NT2/D1 (cell line): Measurements from ENCODE around the gene ARG1.

Experiments
- DNase-seq: peaks from one replicate; pipeline ENCODE4 v3.0.0-alpha.2; 2011; ENCODE audit warnings: low read depth, low spot score
- H3K27me3 ChIP-seq: 2 replicates; pipeline ENCODE4 v1.6.0; 2011; ENCODE audit warnings: mild to moderate bottlenecking; ENCODE audit not compliant: insufficient read length, insufficient read depth
- H3K36me3 ChIP-seq: 2 replicates; pipeline ENCODE4 v1.6.1; 2011; ENCODE audit warnings: mild to moderate bottlenecking, low read length, mixed read lengths; ENCODE audit not compliant: insufficient read depth, insufficient read length
- H3K4me1 ChIP-seq: 2 replicates; pipeline ENCODE4 v1.5.1; 2011; ENCODE audit not compliant: insufficient read depth, insufficient read length
- H3K4me3 ChIP-seq: 2 replicates; pipeline ENCODE4 v1.5.1; 2011; ENCODE audit warnings: low read depth; ENCODE audit not compliant: insufficient read length
- H3K9ac ChIP-seq: 2 replicates; pipeline ENCODE4 v1.6.0; 2011; ENCODE audit warnings: low read depth; ENCODE audit not compliant: insufficient read length
- H3K9me3 ChIP-seq: 2 replicates; pipeline ENCODE4 v1.5.1; 2011; ENCODE audit warnings: mild to moderate bottlenecking, low read length; ENCODE audit not compliant: insufficient read depth
- SUZ12 ChIP-seq: IDR thresholded peaks from 2 replicates; pipeline ENCODE4 v1.6.1; 2011; ENCODE audit not compliant: insufficient read length, insufficient read depth; ENCODE audit errors: extremely low read depth
- YY1 ChIP-seq: IDR thresholded peaks from 2 replicates; pipeline ENCODE4 v1.6.1; 2011; ENCODE audit not compliant: insufficient read length, insufficient read depth
- ZNF274 ChIP-seq: IDR thresholded peaks from 2 replicates; pipeline ENCODE4 v1.6.1; 2011; ENCODE audit warnings: mild to moderate bottlenecking, low read depth, low read length

The ARG1 gene

GRCh38 chr6:131545317-131545716 is 27.7 kb upstream of the ARG1 start:
- H3K36me3 ChIP-seq, result no peaks in the 10 kb centered on the region
- H3K9ac ChIP-seq, result no peak overlapping the region
- TF ChIP-seq YY1 (no peak), SUZ12 (no peak), ZNF274 (no peak)
- no peaks in the 10 kb centered on the region for H3K27me3 ChIP-seq
- no peaks in the 10 kb centered on the region for H3K9me3 ChIP-seq
- no peaks in the 10 kb centered on the region for H3K4me1 ChIP-seq
- no peak overlapping the region for H3K4me3 ChIP-seq
- no peak for DNase-seq

- H3K9ac ChIP-seq, result no peak overlapping the region
- H3K4me1 ChIP-seq, result no peaks in the 10 kb centered on the region
- no peak overlapping the region for H3K4me3 ChIP-seq
- no peaks in the 10 kb centered on the region for H3K9me3 ChIP-seq
- H3K36me3 ChIP-seq, result no peaks in the 10 kb centered on the region
- H3K27me3 ChIP-seq, result no peaks in the 10 kb centered on the region
- TF ChIP-seq ZNF274 (no peak), SUZ12 (no peak), YY1 (no peak)
- no peak for DNase-seq
Observed at GRCh38 chr6:131547488-131547887, 25.5 kb upstream of the ARG1 start.

- H3K4me1 ChIP-seq, result no peaks in the 10 kb centered on the region
- no peaks in the 10 kb centered on the region for H3K27me3 ChIP-seq
Observed at GRCh38 chr6:131548441-131548840, 24.6 kb upstream of the ARG1 start.

GRCh38 chr6:131549811-131550210 is 23.2 kb upstream of the ARG1 start:
- H3K9ac ChIP-seq, result no peak overlapping the region
- DNase-seq, result no peak
- no peak overlapping the region for H3K4me3 ChIP-seq
- H3K4me1 ChIP-seq, result no peaks in the 10 kb centered on the region
- no peaks in the 10 kb centered on the region for H3K36me3 ChIP-seq
- no peaks in the 10 kb centered on the region for H3K9me3 ChIP-seq
- TF ChIP-seq SUZ12 (no peak), ZNF274 (no peak), YY1 (no peak)
- H3K27me3 ChIP-seq, result no peaks in the 10 kb centered on the region

More at GRCh38 chr6:131548441-131548840, 24.6 kb upstream of the ARG1 start:
- no peak overlapping the region for H3K9ac ChIP-seq
- no peak overlapping the region for H3K4me3 ChIP-seq
- TF ChIP-seq YY1, result no peak
- TF ChIP-seq ZNF274, result no peak
- TF ChIP-seq SUZ12, result no peak
- no peak for DNase-seq
- H3K36me3 ChIP-seq, result no peaks in the 10 kb centered on the region
- no peaks in the 10 kb centered on the region for H3K9me3 ChIP-seq

- TF ChIP-seq ZNF274, result no peak
- no peak for TF ChIP-seq YY1
- no peak for TF ChIP-seq SUZ12
- Histone ChIP-seq H3K36me3 (no peaks in the 10 kb centered on the region), H3K27me3 (no peaks in the 10 kb centered on the region), H3K9ac (no peak overlapping the region), H3K4me3 (no peak overlapping the region), H3K9me3 (no peaks in the 10 kb centered on the region), H3K4me1 (no peaks in the 10 kb centered on the region)
- no peak for DNase-seq
Observed at GRCh38 chr6:131551902-131552301, 21.1 kb upstream of the ARG1 start.

- Histone ChIP-seq H3K9me3 (no peaks in the 10 kb centered on the region), H3K36me3 (no peaks in the 10 kb centered on the region), H3K27me3 (no peaks in the 10 kb centered on the region), H3K9ac (no peak overlapping the region), H3K4me3 (no peak overlapping the region), H3K4me1 (no peaks in the 10 kb centered on the region)
- no peak for DNase-seq
- no peak for TF ChIP-seq ZNF274
- TF ChIP-seq YY1, result no peak
- no peak for TF ChIP-seq SUZ12
Observed at GRCh38 chr6:131552572-131552971, 20.5 kb upstream of the ARG1 start.

GRCh38 chr6:131555992-131556391 is 17.0 kb upstream of the ARG1 start:
- Histone ChIP-seq H3K9me3 (no peaks in the 10 kb centered on the region), H3K36me3 (no peaks in the 10 kb centered on the region), H3K27me3 (no peaks in the 10 kb centered on the region), H3K4me3 (no peak overlapping the region), H3K4me1 (no peaks in the 10 kb centered on the region), H3K9ac (no peak overlapping the region)
- DNase-seq, result no peak
- TF ChIP-seq SUZ12 (no peak), YY1 (no peak), ZNF274 (no peak)

GRCh38 chr6:131558922-131559321 is 14.1 kb upstream of the ARG1 start:
- Histone ChIP-seq H3K4me3 (no peak overlapping the region), H3K9ac (no peak overlapping the region), H3K9me3 (no peaks in the 10 kb centered on the region), H3K27me3 (no peaks in the 10 kb centered on the region), H3K4me1 (no peaks in the 10 kb centered on the region), H3K36me3 (no peaks in the 10 kb centered on the region)
- no peak for DNase-seq
- TF ChIP-seq YY1, result no peak
- no peak for TF ChIP-seq SUZ12
- TF ChIP-seq ZNF274, result no peak
